Thyroid gland (tissue), 4 donors: Measurements from ENCODE around the gene GLS2. TPM values are rescaled to one million over a fixed set of nuclear protein-coding genes. Genes with fewer than 3 reads are reported as not detected.
"Not testable (repeated sequence)": the region's sequence is repeated elsewhere in the genome, so short reads cannot be mapped to it uniquely, and the experiment has no call there.

ENCODE experiments used
- DNase-seq, 2 donors: peaks; one replicate each; pipeline ENCODE4 v3.0.0-alpha.2; 2019
- H3K27ac ChIP-seq, 3 donors: fragments of 200-600 bp; sonication (generic); 1 replicate in 2 of 3; 2 replicates in 1 of 3; pipeline ENCODE4 v1.5.1; 2016 to 2019; ENCODE audit warnings: mild to moderate bottlenecking in 1 of 3, moderate library complexity in 1 of 3
- H3K27me3 ChIP-seq: fragments of 200-600 bp; sonication (generic); one replicate; pipeline ENCODE4 v1.5.1; 2019
- H3K36me3 ChIP-seq, 2 donors: fragments of 200-600 bp; sonication (generic); one replicate each; pipeline ENCODE4 v1.5.1; 2016 to 2019
- H3K4me1 ChIP-seq, 2 donors: fragments of 200-600 bp; sonication (generic); one replicate each; pipeline ENCODE4 v1.5.1; 2017 to 2019
- H3K4me3 ChIP-seq, 3 donors: fragments of 200-600 bp; sonication (generic); replicated peaks in 1 of 3; 1 replicate in 2 of 3; 2 replicates in 1 of 3; pipeline ENCODE4 v1.5.1; 2016; ENCODE audit warnings: mild to moderate bottlenecking in 1 of 3
- H3K9me3 ChIP-seq: fragments of 200-600 bp; sonication (generic); one replicate; pipeline ENCODE4 v1.5.1; 2017
- CTCF ChIP-seq, 6 experiments: fragments of 200-600 bp in 3 of 6; fragments of 450-650 bp in 3 of 6; sonication (generic) in 3 of 6; IDR thresholded peaks; one replicate each; pipeline ENCODE4 v1.5.1; 2016 to 2019; ENCODE audit warnings: antibody characterized with exemption in 6 of 6, mild to moderate bottlenecking in 2 of 6, inconsistent platforms in 1 of 6, moderate library complexity in 1 of 6
- POLR2A ChIP-seq, 2 donors: fragments of 450-650 bp; IDR thresholded peaks; one replicate each; pipeline ENCODE4 v1.6.1; 2017; ENCODE audit warnings: antibody characterized with exemption in 2 of 2, mild to moderate bottlenecking in 2 of 2, moderate library complexity in 1 of 2
- WGBS, 2 donors: methylation state at CpG; one replicate each; pipeline ENCODE4 v1.1.5; 2017; 5-methylcytosine and 5-hydroxymethylcytosine counted together
- intact Hi-C: fragments of 100-400 bp; cut with DNase I; formaldehyde crosslinking; loops from one replicate; pipeline ENCODE4 v1.15.1; 2023
- total RNA-seq, 4 donors: library from RNA; depleted of rRNA; stranded (reverse); fragments of >200 nt; gene quantifications; one replicate each; pipeline ENCODE4 v1.2.3, GENCODE V29; 2016

GLS2 gene
- total RNA-seq, 4 donors from 2014 or later = 1.8 to 4.2 (median 2.7) TPM

GRCh38 chr12:56448860-56449621 is 38.9 kb downstream of the GLS2 start, which contains the start of gene TIMELESS:
TSS of gene TIMELESS (minus strand) at chr12:56449426. CDS start at chr12:56434170, 15,256 bp downstream.
- Histone ChIP-seq H3K27me3 (no peaks in the 10 kb centered on the region), H3K27ac (peak within 1 kb of the TSS; percentile 63 to 86 (median 77)), H3K4me1 (peaks cover 3 to 10% of the 10 kb centered on the region in 2 donors), H3K4me3 (peak within 1 kb of the TSS; percentile 35 to 63 (median 52)), H3K9me3 (no peaks in the 10 kb centered on the region), H3K36me3 (no peaks in the 10 kb centered on the region)
- intact Hi-C loops = no loop called here
- 0% methylated on average over 48 to 55 of the region's 58 CpGs for WGBS, 2 donors
- DNase-seq = peak; percentile 87 to 89
- TF ChIP-seq POLR2A (IDR thresholded peaks at IDR 0.05) = peak in 1 of 2 donors; percentile 70
- TF ChIP-seq CTCF (IDR thresholded peaks at IDR 0.05) = peak in 1 of 6 experiments; percentile 27

GRCh38 chr12:56443208-56443607 is 44.8 kb downstream of the GLS2 start:
- intact Hi-C loops, H3K36me3 ChIP-seq, H3K4me1 ChIP-seq, H3K4me3 ChIP-seq, H3K27ac ChIP-seq, H3K27me3 ChIP-seq, DNase-seq, H3K9me3 ChIP-seq: not testable (repeated sequence)
- WGBS, 2 donors = 71 to 89% methylated on average over 2 of the region's 2 CpGs

GRCh38 chr12:56437430-56438176 is 50.4 kb downstream of the GLS2 start:
- Histone ChIP-seq H3K36me3 (no peaks in the 10 kb centered on the region), H3K4me1 (no peaks in the 10 kb centered on the region), H3K27me3 (no peaks in the 10 kb centered on the region), H3K27ac (no peak overlapping the region), H3K9me3 (no peaks in the 10 kb centered on the region), H3K4me3 (no peak overlapping the region)
- DNase-seq = no peak
- intact Hi-C loops = no loop called here
- TF ChIP-seq CTCF (IDR thresholded peaks at IDR 0.05) = no peak
- TF ChIP-seq POLR2A (IDR thresholded peaks at IDR 0.05) = no peak
- WGBS, 2 donors = 89 to 93% methylated on average over 11 of the region's 11 CpGs

GRCh38 chr12:56434828-56435227 is 53.1 kb downstream of the GLS2 start:
- Histone ChIP-seq H3K27ac (no peak overlapping the region), H3K4me3 (no peak overlapping the region), H3K36me3 (no peaks in the 10 kb centered on the region), H3K9me3 (no peaks in the 10 kb centered on the region), H3K27me3 (no peaks in the 10 kb centered on the region), H3K4me1 (no peaks in the 10 kb centered on the region)
- TF ChIP-seq CTCF (IDR thresholded peaks at IDR 0.05) = no peak
- no peak for TF ChIP-seq POLR2A (IDR thresholded peaks at IDR 0.05)
- WGBS, 2 donors = 91 to 100% methylated on average over 6 of the region's 6 CpGs
- intact Hi-C loops = no loop called here
- DNase-seq = no peak

GRCh38 chr12:56431850-56432249 is 56.1 kb downstream of the GLS2 start:
- intact Hi-C loops = no loop called here

More at GRCh38 chr12:56431850-56432249, 56.1 kb downstream of the GLS2 start:
- Histone ChIP-seq H3K9me3 (no peaks in the 10 kb centered on the region), H3K27me3 (no peaks in the 10 kb centered on the region), H3K4me1 (no peaks in the 10 kb centered on the region), H3K27ac (no peak overlapping the region), H3K36me3 (no peaks in the 10 kb centered on the region), H3K4me3 (no peak overlapping the region)
- DNase-seq = no peak
- 96 to 98% methylated on average over 3 of the region's 3 CpGs for WGBS, 2 donors
- TF ChIP-seq POLR2A (IDR thresholded peaks at IDR 0.05) (no peak), CTCF (IDR thresholded peaks at IDR 0.05) (no peak)
